K562 (cell line): ENCODE data around the gene CBR4. TPM values are rescaled to one million over a fixed set of nuclear protein-coding genes. Genes with fewer than 3 reads are reported as not detected.

Experiments
- CEBPB ChIP-seq: fragments of 450-650 bp; IDR thresholded peaks from 2 replicates; pipeline ENCODE4 v1.6.1; 2016; ENCODE audit warnings: missing genetic modification characterization, missing compliant biosample characterization
- CREB1 ChIP-seq, 2 experiments: sonication (generic) in 1 of 2; formaldehyde crosslinking in 1 of 2; IDR thresholded peaks; 2 replicates each; pipeline versions ENCODE4 v1.6.1 to v1.8.0; 2012 to 2022; ENCODE audit warnings: inconsistent platforms in 1 of 2, mild to moderate bottlenecking in 1 of 2, missing genetic modification reagents in 1 of 2, moderate library complexity in 1 of 2
- HLTF ChIP-seq: fragments of 450-650 bp; IDR thresholded peaks from 2 replicates; pipeline ENCODE4 v1.6.1; 2016
- HOXB6 ChIP-seq: fragments of 250-450 bp; sonication (Bioruptor Pico); IDR thresholded peaks from 2 replicates; pipeline ENCODE4 v1.5.1; 2022; ENCODE audit warnings: mild to moderate bottlenecking, borderline replicate concordance
- RFX7 ChIP-seq: fragments of 250-450 bp; sonication (Bioruptor Pico); IDR thresholded peaks from 2 replicates; pipeline ENCODE4 v1.5.1; 2021; ENCODE audit warnings: mild to moderate bottlenecking
- SIN3A ChIP-seq, 2 experiments: fragments of 150-350 bp in 1 of 2; IDR thresholded peaks; 2 replicates each; pipeline ENCODE4 v1.6.1; 2011 to 2016; ENCODE audit warnings: borderline replicate concordance in 2 of 2, low read depth in 2 of 2, low read length in 2 of 2, mild to moderate bottlenecking in 2 of 2, moderate library complexity in 2 of 2; ENCODE audit not compliant: control insufficient read depth in 1 of 2
- SRSF3 ChIP-seq: fragments of 200-400 bp; formaldehyde crosslinking; IDR thresholded peaks from 2 replicates; pipeline ENCODE4 v1.6.1; 2016; ENCODE audit warnings: mild to moderate bottlenecking, low read length, moderate library complexity; ENCODE audit not compliant: insufficient read depth
- TCF7 ChIP-seq: sonication (generic); IDR thresholded peaks from 2 replicates; pipeline ENCODE4 v1.6.1; 2016; ENCODE audit warnings: antibody characterized with exemption, borderline replicate concordance
- ZBTB9 ChIP-seq: fragments of 450-650 bp; formaldehyde crosslinking; IDR thresholded peaks from 2 replicates; pipeline ENCODE4 v1.4.0; 2020; ENCODE audit warnings: mild to moderate bottlenecking, moderate library complexity
- ZC3H8 ChIP-seq: fragments of 450-650 bp; IDR thresholded peaks from 2 replicates; pipeline ENCODE4 v1.6.1; 2017
- ZNF586 ChIP-seq: fragments of 450-650 bp; formaldehyde crosslinking; conservative IDR thresholded peaks from 2 replicates; pipeline ENCODE4 v1.4.0; 2020; ENCODE audit warnings: mild to moderate bottlenecking, moderate library complexity
- polyA plus RNA-seq, 8 experiments: library from polyadenylated mRNA; depleted of rRNA in 4 of 8; stranded (reverse) in 5 of 8; unstranded in 3 of 8; fragments of >200 nt; fragmentation: Nextera tagmentation in 2 of 8; fragmentation: Illumina TruSeq in 1 of 8; extraction: Ambion mirVana in 2 of 8; extraction: Trizol in 1 of 8; gene quantifications; 2 replicates each; pipeline versions ENCODE4 v1.2.1 to v1.2.3, GENCODE V29; 2011 to 2014; ENCODE audit warnings: inconsistent platforms in 1 of 8, missing spikeins in 1 of 8
- total RNA-seq, 7 experiments: library from RNA; depleted of rRNA in 6 of 7; stranded (reverse); fragments of >200 nt in 6 of 7; fragmentation: Illumina TruSeq in 2 of 7; extraction: Trizol in 2 of 7; gene quantifications; 2 replicates each; pipeline versions ENCODE4 v1.2.1 to v1.2.3, GENCODE V29; 2011 to 2021; ENCODE audit warnings: low replicate concordance in 1 of 7
- TF ChIP-seq, protein P1 (sequence below): fragments of 450-650 bp; IDR thresholded peaks from 2 replicates; pipeline ENCODE4 v1.6.1; 2016; ENCODE audit warnings: mild to moderate bottlenecking, moderate library complexity

CBR4 gene
- total and polyA plus RNA-seq, 9 of the 15 experiments (the other 6 are each of a cell fraction or from before 2014, with no cell fraction given): 12.1 to 26.4 (median 18.6) TPM

DNA sequence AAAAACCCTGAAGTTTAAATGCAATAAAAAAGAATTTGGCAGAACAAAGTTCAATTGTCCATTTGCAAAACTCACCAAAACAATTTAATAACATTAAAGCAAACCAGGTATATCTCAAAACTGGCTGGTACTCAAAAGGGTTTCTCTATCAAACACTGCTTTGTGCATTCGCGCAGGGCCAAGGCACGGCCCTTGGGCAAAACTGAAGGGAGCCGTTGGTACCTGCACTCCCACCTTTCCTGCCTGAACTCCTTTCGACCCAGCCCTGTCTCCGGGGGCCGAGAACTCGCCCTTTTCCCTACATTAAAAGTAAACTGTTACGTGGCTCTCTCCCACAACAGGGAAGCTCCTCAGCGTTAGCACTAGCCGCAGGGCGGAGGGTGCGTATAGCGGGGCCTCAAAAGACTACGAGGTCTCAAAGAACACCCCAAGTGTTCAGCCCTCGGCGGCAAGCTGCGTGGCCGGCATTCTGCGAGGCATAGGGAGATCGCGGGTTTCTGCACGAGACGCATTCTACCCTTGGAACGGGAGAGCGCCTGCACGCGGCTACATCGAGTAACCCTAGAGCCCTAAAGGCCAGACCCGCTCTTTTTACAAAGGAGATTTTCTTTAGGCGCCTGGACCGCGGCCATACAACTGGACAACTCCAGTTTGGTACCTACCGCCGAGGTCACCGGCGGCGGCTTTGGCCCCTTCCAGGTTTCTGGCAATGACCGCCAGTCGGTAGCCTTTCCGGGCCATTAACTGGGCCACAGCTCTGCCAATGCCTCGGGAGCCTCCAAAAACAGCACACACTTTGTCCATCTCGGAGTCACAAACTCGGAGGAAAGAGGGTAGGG lies 550 bp downstream of the CBR4 start (continued):
- TF ChIP-seq ZNF586 (CRISPR knock-in tag) (no peak), RFX7 (CRISPR knock-in tag) (no peak), HLTF (no peak), SIN3A (IDR thresholded peaks at IDR 0.05; ENCODE audit: borderline replicate concordance in 2 of 2, control insufficient read depth in 1 of 2, low read depth in 2 of 2, low read length in 2 of 2) (0 out of 4 replicates have a peak, but pooled peaks of 1 of the 2 experiments have one; percentile 13), SRSF3 (0 out of 2 replicates have a peak, but pooled peaks have one; percentile 58), CREB1 (IDR thresholded peaks at IDR 0.05) (no peak), CREB1 (CRISPR knock-in tag; IDR thresholded peaks at IDR 0.05) (no peak), ZBTB9 (CRISPR knock-in tag) (0 out of 2 replicates have a peak, but pooled peaks have one; percentile 36), CEBPB (tag) (no peak), TCF7 (no peak), HOXB6 (CRISPR knock-in tag) (no peak), ZC3H8 (no peak)
- TF ChIP-seq, protein P1, sequence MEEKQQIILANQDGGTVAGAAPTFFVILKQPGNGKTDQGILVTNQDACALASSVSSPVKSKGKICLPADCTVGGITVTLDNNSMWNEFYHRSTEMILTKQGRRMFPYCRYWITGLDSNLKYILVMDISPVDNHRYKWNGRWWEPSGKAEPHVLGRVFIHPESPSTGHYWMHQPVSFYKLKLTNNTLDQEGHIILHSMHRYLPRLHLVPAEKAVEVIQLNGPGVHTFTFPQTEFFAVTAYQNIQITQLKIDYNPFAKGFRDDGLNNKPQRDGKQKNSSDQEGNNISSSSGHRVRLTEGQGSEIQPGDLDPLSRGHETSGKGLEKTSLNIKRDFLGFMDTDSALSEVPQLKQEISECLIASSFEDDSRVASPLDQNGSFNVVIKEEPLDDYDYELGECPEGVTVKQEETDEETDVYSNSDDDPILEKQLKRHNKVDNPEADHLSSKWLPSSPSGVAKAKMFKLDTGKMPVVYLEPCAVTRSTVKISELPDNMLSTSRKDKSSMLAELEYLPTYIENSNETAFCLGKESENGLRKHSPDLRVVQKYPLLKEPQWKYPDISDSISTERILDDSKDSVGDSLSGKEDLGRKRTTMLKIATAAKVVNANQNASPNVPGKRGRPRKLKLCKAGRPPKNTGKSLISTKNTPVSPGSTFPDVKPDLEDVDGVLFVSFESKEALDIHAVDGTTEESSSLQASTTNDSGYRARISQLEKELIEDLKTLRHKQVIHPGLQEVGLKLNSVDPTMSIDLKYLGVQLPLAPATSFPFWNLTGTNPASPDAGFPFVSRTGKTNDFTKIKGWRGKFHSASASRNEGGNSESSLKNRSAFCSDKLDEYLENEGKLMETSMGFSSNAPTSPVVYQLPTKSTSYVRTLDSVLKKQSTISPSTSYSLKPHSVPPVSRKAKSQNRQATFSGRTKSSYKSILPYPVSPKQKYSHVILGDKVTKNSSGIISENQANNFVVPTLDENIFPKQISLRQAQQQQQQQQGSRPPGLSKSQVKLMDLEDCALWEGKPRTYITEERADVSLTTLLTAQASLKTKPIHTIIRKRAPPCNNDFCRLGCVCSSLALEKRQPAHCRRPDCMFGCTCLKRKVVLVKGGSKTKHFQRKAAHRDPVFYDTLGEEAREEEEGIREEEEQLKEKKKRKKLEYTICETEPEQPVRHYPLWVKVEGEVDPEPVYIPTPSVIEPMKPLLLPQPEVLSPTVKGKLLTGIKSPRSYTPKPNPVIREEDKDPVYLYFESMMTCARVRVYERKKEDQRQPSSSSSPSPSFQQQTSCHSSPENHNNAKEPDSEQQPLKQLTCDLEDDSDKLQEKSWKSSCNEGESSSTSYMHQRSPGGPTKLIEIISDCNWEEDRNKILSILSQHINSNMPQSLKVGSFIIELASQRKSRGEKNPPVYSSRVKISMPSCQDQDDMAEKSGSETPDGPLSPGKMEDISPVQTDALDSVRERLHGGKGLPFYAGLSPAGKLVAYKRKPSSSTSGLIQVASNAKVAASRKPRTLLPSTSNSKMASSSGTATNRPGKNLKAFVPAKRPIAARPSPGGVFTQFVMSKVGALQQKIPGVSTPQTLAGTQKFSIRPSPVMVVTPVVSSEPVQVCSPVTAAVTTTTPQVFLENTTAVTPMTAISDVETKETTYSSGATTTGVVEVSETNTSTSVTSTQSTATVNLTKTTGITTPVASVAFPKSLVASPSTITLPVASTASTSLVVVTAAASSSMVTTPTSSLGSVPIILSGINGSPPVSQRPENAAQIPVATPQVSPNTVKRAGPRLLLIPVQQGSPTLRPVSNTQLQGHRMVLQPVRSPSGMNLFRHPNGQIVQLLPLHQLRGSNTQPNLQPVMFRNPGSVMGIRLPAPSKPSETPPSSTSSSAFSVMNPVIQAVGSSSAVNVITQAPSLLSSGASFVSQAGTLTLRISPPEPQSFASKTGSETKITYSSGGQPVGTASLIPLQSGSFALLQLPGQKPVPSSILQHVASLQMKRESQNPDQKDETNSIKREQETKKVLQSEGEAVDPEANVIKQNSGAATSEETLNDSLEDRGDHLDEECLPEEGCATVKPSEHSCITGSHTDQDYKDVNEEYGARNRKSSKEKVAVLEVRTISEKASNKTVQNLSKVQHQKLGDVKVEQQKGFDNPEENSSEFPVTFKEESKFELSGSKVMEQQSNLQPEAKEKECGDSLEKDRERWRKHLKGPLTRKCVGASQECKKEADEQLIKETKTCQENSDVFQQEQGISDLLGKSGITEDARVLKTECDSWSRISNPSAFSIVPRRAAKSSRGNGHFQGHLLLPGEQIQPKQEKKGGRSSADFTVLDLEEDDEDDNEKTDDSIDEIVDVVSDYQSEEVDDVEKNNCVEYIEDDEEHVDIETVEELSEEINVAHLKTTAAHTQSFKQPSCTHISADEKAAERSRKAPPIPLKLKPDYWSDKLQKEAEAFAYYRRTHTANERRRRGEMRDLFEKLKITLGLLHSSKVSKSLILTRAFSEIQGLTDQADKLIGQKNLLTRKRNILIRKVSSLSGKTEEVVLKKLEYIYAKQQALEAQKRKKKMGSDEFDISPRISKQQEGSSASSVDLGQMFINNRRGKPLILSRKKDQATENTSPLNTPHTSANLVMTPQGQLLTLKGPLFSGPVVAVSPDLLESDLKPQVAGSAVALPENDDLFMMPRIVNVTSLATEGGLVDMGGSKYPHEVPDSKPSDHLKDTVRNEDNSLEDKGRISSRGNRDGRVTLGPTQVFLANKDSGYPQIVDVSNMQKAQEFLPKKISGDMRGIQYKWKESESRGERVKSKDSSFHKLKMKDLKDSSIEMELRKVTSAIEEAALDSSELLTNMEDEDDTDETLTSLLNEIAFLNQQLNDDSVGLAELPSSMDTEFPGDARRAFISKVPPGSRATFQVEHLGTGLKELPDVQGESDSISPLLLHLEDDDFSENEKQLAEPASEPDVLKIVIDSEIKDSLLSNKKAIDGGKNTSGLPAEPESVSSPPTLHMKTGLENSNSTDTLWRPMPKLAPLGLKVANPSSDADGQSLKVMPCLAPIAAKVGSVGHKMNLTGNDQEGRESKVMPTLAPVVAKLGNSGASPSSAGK: peak; percentile 97
